ENCODE results near the gene RAP1GAP2.

RAP1GAP2 gene

GRCh38 chr17:2921443-2921842 lies 125.2 kb downstream of the RAP1GAP2 start:
- DNase-seq, result no peak

GRCh38 chr17:2924211-2924610 lies 128.0 kb downstream of the RAP1GAP2 start:
- DNase-seq, result no peak

GRCh38 chr17:2925011-2925410 lies 128.8 kb downstream of the RAP1GAP2 start:
- no peak for DNase-seq

GRCh38 chr17:2926019-2926650 lies 129.9 kb downstream of the RAP1GAP2 start:
- DNase-seq, result peak in 1 of 2 donors; percentile 51

GRCh38 chr17:2928294-2928890 lies 132.2 kb downstream of the RAP1GAP2 start:
- no peak for DNase-seq

- DNase-seq, result no peak
These were observed 133.8 kb downstream of the RAP1GAP2 start for GRCh38 chr17:2929881-2930533.

GRCh38 chr17:2931876-2932275 lies 135.6 kb downstream of the RAP1GAP2 start:
- no peak for DNase-seq

GRCh38 chr17:2932946-2933345 lies 136.7 kb downstream of the RAP1GAP2 start:
- no peak for DNase-seq

GRCh38 chr17:2933606-2934005 lies 137.4 kb downstream of the RAP1GAP2 start:
- no peak for DNase-seq

GRCh38 chr17:2935632-2936031 lies 139.4 kb downstream of the RAP1GAP2 start:
- no peak for DNase-seq

GRCh38 chr17:2936351-2936750 lies 140.1 kb downstream of the RAP1GAP2 start:
- DNase-seq, result no peak

- no peak for DNase-seq
These were observed 140.6 kb downstream of the RAP1GAP2 start for GRCh38 chr17:2936771-2937321.

- DNase-seq, result no peak
These were observed 141.2 kb downstream of the RAP1GAP2 start for GRCh38 chr17:2937331-2938003.

GRCh38 chr17:2939714-2940351 lies 143.6 kb downstream of the RAP1GAP2 start:
- no peak for DNase-seq

- DNase-seq, result no peak
These were observed 144.1 kb downstream of the RAP1GAP2 start for GRCh38 chr17:2940352-2940751.

GRCh38 chr17:2943981-2944380 lies 147.7 kb downstream of the RAP1GAP2 start:
- no peak for DNase-seq

GRCh38 chr17:2945299-2945698 lies 149.1 kb downstream of the RAP1GAP2 start:
- DNase-seq, result no peak

- no peak for DNase-seq
These were observed 149.9 kb downstream of the RAP1GAP2 start for GRCh38 chr17:2946144-2946543.

- no peak for DNase-seq
These were observed 151.3 kb downstream of the RAP1GAP2 start for GRCh38 chr17:2947588-2947950.

GRCh38 chr17:2947996-2948550 lies 151.8 kb downstream of the RAP1GAP2 start:
- no peak for DNase-seq

- no peak for DNase-seq
These were observed 152.7 kb downstream of the RAP1GAP2 start for GRCh38 chr17:2948721-2949468.

GRCh38 chr17:2949469-2950044 lies 153.3 kb downstream of the RAP1GAP2 start:
- no peak for DNase-seq
